ENCODE measurements around the gene INO80. TPM values are rescaled to one million over a fixed set of nuclear protein-coding genes. Genes with fewer than 3 reads are reported as not detected.
"Not testable (repeated sequence)": the region's sequence is repeated elsewhere in the genome, so short reads cannot be mapped to it uniquely, and the experiment has no call there.

INO80 gene
- total RNA-seq, 4 donors from 2014 or later: 27.9 to 31.6 (median 28.4) TPM

- TF ChIP-seq CTCF (IDR thresholded peaks at IDR 0.05): no peak
- ATAC-seq (ENCODE audit: low FRiP score): no peak
- no peak for DNase-seq (ENCODE audit: low spot score)
These were observed 146.7 kb downstream of the INO80 start for GRCh38 chr15:40969363-40969762.

GRCh38 chr15:40968290-40969085 lies 147.6 kb downstream of the INO80 start:
- no peak for TF ChIP-seq CTCF (IDR thresholded peaks at IDR 0.05)
- DNase-seq (ENCODE audit: low spot score) (no peak), ATAC-seq (ENCODE audit: low FRiP score) (no peak)

GRCh38 chr15:40964634-40965033 lies 151.4 kb downstream of the INO80 start:
- no peak for DNase-seq (ENCODE audit: low spot score)
- TF ChIP-seq CTCF (IDR thresholded peaks at IDR 0.05): no peak
- ATAC-seq (ENCODE audit: low FRiP score): no peak

GRCh38 chr15:40964006-40964405 lies 152.1 kb downstream of the INO80 start:
- no peak for TF ChIP-seq CTCF (IDR thresholded peaks at IDR 0.05)
- ATAC-seq (ENCODE audit: low FRiP score): no peak
- DNase-seq (ENCODE audit: low spot score): no peak

GRCh38 chr15:40963201-40963600 lies 152.9 kb downstream of the INO80 start:
- no peak for TF ChIP-seq CTCF (IDR thresholded peaks at IDR 0.05)
- ATAC-seq (ENCODE audit: low FRiP score): no peak
- DNase-seq (ENCODE audit: low spot score): no peak

- not testable (repeated sequence) for ATAC-seq (ENCODE audit: low FRiP score); DNase-seq (ENCODE audit: low spot score)
These were observed 153.8 kb downstream of the INO80 start for GRCh38 chr15:40962317-40962716.

- ATAC-seq (ENCODE audit: low FRiP score); DNase-seq (ENCODE audit: low spot score): not testable (repeated sequence)
These were observed 154.3 kb downstream of the INO80 start for GRCh38 chr15:40961740-40962139.

GRCh38 chr15:40960925-40961324 lies 155.2 kb downstream of the INO80 start:
- no peak for TF ChIP-seq CTCF (IDR thresholded peaks at IDR 0.05)
- DNase-seq (ENCODE audit: low spot score) (no peak), ATAC-seq (ENCODE audit: low FRiP score) (no peak)
